CD14-positive monocyte (primary cell): ENCODE data around the gene AGTPBP1. TPM values are rescaled to one million over a fixed set of nuclear protein-coding genes. Genes with fewer than 3 reads are reported as not detected.

Experiments
- DNase-seq, 3 donors: peaks; one replicate each; pipeline ENCODE4 v3.0.0-alpha.2; 2011 to 2022
- H2AFZ ChIP-seq: 2 replicates; pipeline ENCODE4 v1.6.0; 2012; ENCODE audit warnings: mild to moderate bottlenecking, low read depth, low read length, inconsistent platforms; ENCODE audit not compliant: insufficient read depth, poor library complexity, severe bottlenecking
- H3K27ac ChIP-seq, 2 donors: 1 replicate in 1 of 2; 2 replicates in 1 of 2; pipeline ENCODE4 v1.5.1; 2012 to 2013; ENCODE audit warnings: low read length in 2 of 2, control low read depth in 1 of 2, inconsistent platforms in 1 of 2, low read depth in 1 of 2, mild to moderate bottlenecking in 1 of 2
- H3K27me3 ChIP-seq, 2 donors: one replicate each; pipeline versions ENCODE4 v1.6.0 to v1.6.1; 2011 to 2013; ENCODE audit warnings: low read length in 2 of 2; ENCODE audit not compliant: control insufficient read depth in 2 of 2, insufficient read depth in 2 of 2
- H3K36me3 ChIP-seq, 2 donors: replicated peaks in 1 of 2; 1 replicate in 1 of 2; 2 replicates in 1 of 2; pipeline versions ENCODE4 v1.5.1 to v1.6.1; 2012 to 2013; ENCODE audit warnings: low read length in 2 of 2, control low read depth in 1 of 2, inconsistent platforms in 1 of 2, mild to moderate bottlenecking in 1 of 2; ENCODE audit not compliant: insufficient read depth in 2 of 2, control insufficient read depth in 1 of 2
- H3K4me1 ChIP-seq, 2 donors: 1 replicate in 1 of 2; 2 replicates in 1 of 2; pipeline versions ENCODE4 v1.5.1 to v1.6.1; 2012 to 2013; ENCODE audit warnings: low read length in 2 of 2, control low read depth in 1 of 2, inconsistent platforms in 1 of 2, mild to moderate bottlenecking in 1 of 2, moderate library complexity in 1 of 2; ENCODE audit not compliant: insufficient read depth in 2 of 2, control insufficient read depth in 1 of 2
- H3K4me2 ChIP-seq: replicated peaks from 2 replicates; pipeline ENCODE3; 2012; ENCODE audit warnings: low read length, moderate library complexity, mild to moderate bottlenecking; ENCODE audit not compliant: poor library complexity, severe bottlenecking; ENCODE audit errors: extremely low read depth
- H3K4me3 ChIP-seq, 3 experiments: fragments of 200-600 bp in 1 of 3; sonication (generic) in 1 of 3; replicated peaks in 1 of 3; 1 replicate in 2 of 3; 2 replicates in 1 of 3; pipeline ENCODE4 v1.5.1; 2011 to 2013; ENCODE audit warnings: low read length in 3 of 3, mild to moderate bottlenecking in 3 of 3, control low read depth in 2 of 3, low read depth in 2 of 3, inconsistent platforms in 1 of 3, moderate library complexity in 1 of 3
- H3K79me2 ChIP-seq: 2 replicates; pipeline ENCODE4 v1.6.0; 2012; ENCODE audit warnings: mild to moderate bottlenecking, control low read depth, inconsistent platforms, low read length, moderate library complexity; ENCODE audit not compliant: insufficient read depth
- H3K9ac ChIP-seq: 2 replicates; pipeline ENCODE4 v1.6.0; 2017; ENCODE audit warnings: low read length, mild to moderate bottlenecking; ENCODE audit not compliant: insufficient read depth, poor library complexity, severe bottlenecking
- H3K9me3 ChIP-seq, 2 donors: replicated peaks in 1 of 2; 1 replicate in 1 of 2; 2 replicates in 1 of 2; pipeline versions ENCODE4 v1.5.1 to v1.6.1; 2012 to 2013; ENCODE audit warnings: low read length in 2 of 2, control low read depth in 1 of 2; ENCODE audit not compliant: control insufficient read depth in 1 of 2, insufficient read depth in 1 of 2
- H4K20me1 ChIP-seq: 2 replicates; pipeline ENCODE4 v1.6.0; 2012; ENCODE audit warnings: mild to moderate bottlenecking, low read length, control low read depth, moderate library complexity; ENCODE audit not compliant: insufficient read depth
- H3K27ac Mint-ChIP-seq, 7 donors: one replicate each; pipeline ENCODE4 v1.8.0; 2020; ENCODE audit warnings: mild to moderate bottlenecking in 7 of 7, mixed read lengths in 7 of 7, moderate library complexity in 6 of 7, inconsistent platforms in 2 of 7
- H3K27me3 Mint-ChIP-seq, 3 donors: one replicate each; pipeline ENCODE4 v1.8.0; 2021 to 2022; ENCODE audit warnings: low read depth in 3 of 3, mild to moderate bottlenecking in 3 of 3, mixed read lengths in 3 of 3, moderate library complexity in 3 of 3, inconsistent platforms in 1 of 3
- H3K36me3 Mint-ChIP-seq, 2 donors: one replicate each; pipeline ENCODE4 v1.8.0; 2020; ENCODE audit warnings: mixed read lengths in 2 of 2, inconsistent platforms in 1 of 2, mild to moderate bottlenecking in 1 of 2
- H3K4me1 Mint-ChIP-seq: one replicate; pipeline ENCODE4 v1.8.0; 2020; ENCODE audit warnings: mild to moderate bottlenecking, mixed read lengths
- H3K4me3 Mint-ChIP-seq, 2 donors: one replicate each; pipeline ENCODE4 v1.8.0; 2020; ENCODE audit warnings: mild to moderate bottlenecking in 2 of 2, mixed read lengths in 2 of 2, moderate library complexity in 1 of 2
- H3K9me3 Mint-ChIP-seq, 7 donors: one replicate each; pipeline ENCODE4 v1.8.0; 2020 to 2022; ENCODE audit warnings: mixed read lengths in 7 of 7, mild to moderate bottlenecking in 6 of 7, moderate library complexity in 6 of 7, inconsistent platforms in 2 of 7
- CTCF ChIP-seq: fragments of 200-600 bp; IDR thresholded peaks from one replicate; pipeline ENCODE4 v1.8.0; 2022; ENCODE audit warnings: antibody characterized with exemption, mild to moderate bottlenecking
- WGBS: methylation state at CpG from one replicate; pipeline ENCODE4 v1.1.5; 2013; ENCODE audit warnings: missing lambda C conversion rate; ENCODE audit not compliant: insufficient coverage; 5-methylcytosine and 5-hydroxymethylcytosine counted together
- intact Hi-C, 2 donors: fragments of 100-400 bp; cut with micrococcal nuclease; formaldehyde crosslinking; loops; one replicate each; pipeline versions ENCODE4 v1.15.0 to v1.15.1; 2023
- polyA plus RNA-seq, 3 donors: library from polyadenylated mRNA; depleted of rRNA in 1 of 3; unstranded in 2 of 3; stranded (reverse) in 1 of 3; fragments of 300-500 nt in 2 of 3; fragments of >200 nt in 1 of 3; fragmentation: Illumina TruSeq in 2 of 3; gene quantifications; 1 replicate in 2 of 3; 2 replicates in 1 of 3; pipeline ENCODE4 v1.2.3, GENCODE V29; 2012 to 2021

The AGTPBP1 gene
- polyA plus RNA-seq, 3 donors: 55.6 to 90.3 (median 77.0) TPM

- Histone ChIP-seq H3K36me3 (no peaks in the 10 kb centered on the region), H3K9ac (peak overlapping the region; percentile 99), H3K4me3 (peak overlapping the region; percentile 69 to 92 (median 83)), H3K4me1 (peaks cover 55 to 67% of the 10 kb centered on the region in 2 donors), H3K4me2 (peak overlapping the region; percentile 89), H3K27me3 (no peaks in the 10 kb centered on the region), H3K9me3 (no peaks in the 10 kb centered on the region), H3K79me2 (peaks cover 81% of the 10 kb centered on the region), H4K20me1 (peaks cover 32% of the 10 kb centered on the region), H3K27ac (peak overlapping the region; percentile 91 to 98), H2AFZ (peak overlapping the region; percentile 49)
- intact Hi-C loops: loop anchor here (5.0 to 10.0 kb wide), 3 partner anchors 35 to 602 kb away; no protein-coding TSS in a partner anchor
- Mint-ChIP-seq H3K27me3 (peaks cover 0 to 3% (median 0%) of the 10 kb centered on the region in 3 donors), H3K27ac (peak overlapping the region; percentile 91 to 98 (median 96)), H3K9me3 (no peaks in the 10 kb centered on the region), H3K4me3 (peak overlapping the region; percentile 86 to 92), H3K4me1 (peaks cover 69% of the 10 kb centered on the region), H3K36me3 (peaks cover 0 to 8% of the 10 kb centered on the region in 2 donors)
- peak; percentile 70 to 83 (median 77) for DNase-seq
- TF ChIP-seq CTCF: no peak
- 0% methylated on average over 1 of the region's 4 CpGs for WGBS
These were observed 813 bp upstream of the AGTPBP1 start for GRCh38 chr9:85742597-85742936.

GRCh38 chr9:85741095-85741874, 469 bp downstream of the AGTPBP1 start:
- H3K36me3 Mint-ChIP-seq: peaks cover 0 to 5% of the 10 kb centered on the region in 2 donors
- H3K27me3 Mint-ChIP-seq: peaks cover 0 to 3% (median 0%) of the 10 kb centered on the region in 3 donors
- Histone ChIP-seq H3K4me1 (peaks cover 59 to 77% of the 10 kb centered on the region in 2 donors), H3K4me2 (peak overlapping the region; percentile 89), H3K27me3 (no peaks in the 10 kb centered on the region), H3K9me3 (no peaks in the 10 kb centered on the region), H3K4me3 (peak overlapping the region; percentile 83 to 95 (median 84)), H3K27ac (peak overlapping the region; percentile 98 to 99), H4K20me1 (peaks cover 42% of the 10 kb centered on the region), H3K79me2 (peaks cover 86% of the 10 kb centered on the region), H2AFZ (peak overlapping the region; percentile 48), H3K36me3 (no peaks in the 10 kb centered on the region), H3K9ac (peak overlapping the region; percentile 99)
- WGBS: under 1% methylated on average over 71 of the region's 75 CpGs
- peak overlapping the region; percentile 86 to 96 for H3K4me3 Mint-ChIP-seq
- H3K4me1 Mint-ChIP-seq: peaks cover 70% of the 10 kb centered on the region
- H3K9me3 Mint-ChIP-seq: peaks cover 0 to 3% (median 0%) of the 10 kb centered on the region in 7 donors
- peak; percentile 83 to 89 (median 86) for DNase-seq
- intact Hi-C loops: loop anchor here (5.0 to 10.0 kb wide), 3 partner anchors 34 to 604 kb away; no protein-coding TSS in a partner anchor
- TF ChIP-seq CTCF: no peak
- H3K27ac Mint-ChIP-seq: peak overlapping the region; percentile 97 to 99 (median 98)
